Endothelial cell of umbilical vein (primary cell): ENCODE measurements around the gene GSX2. TPM values are rescaled to one million over a fixed set of nuclear protein-coding genes. Genes with fewer than 3 reads are reported as not detected.

ENCODE experiments used
- BruUV-seq: library from RNA; stranded (reverse); fragments of 400-500 nt; replicated peaks from 2 replicates; lab custom pipeline; 2021; lab: Mats Ljungman, UMichigan
- CTCF ChIA-PET: fragments of 300-600, 350-600 bp; sonication (Branson Sonifier 250); formaldehyde crosslinking; loops from one replicate; lab custom pipeline; 2021; ENCODE audit warnings: antibody characterized with exemption, inconsistent platforms; lab: Charles Lee
- POLR2A ChIA-PET: fragments of 300-600, 350-600 bp; sonication (Branson Sonifier 250); formaldehyde crosslinking; loops from one replicate; lab custom pipeline; 2021; ENCODE audit warnings: antibody characterized with exemption, inconsistent platforms; lab: Charles Lee
- DNase-seq: peaks from one replicate; pipeline ENCODE4 v3.0.0-alpha.2; 2011; ENCODE audit warnings: low read depth, low spot score
- FAIRE-seq: peaks from 2 replicates; lab custom pipeline; 2011; peaks lifted over from hg19 to GRCh38; lab: Jason Lieb, UNC
- H2AFZ ChIP-seq: 2 replicates; pipeline ENCODE4 v1.6.0; 2012; ENCODE audit warnings: low read depth, low read length, control low read depth, inconsistent platforms
- H3K27ac ChIP-seq: 2 replicates; pipeline ENCODE4 v1.5.1; 2011; ENCODE audit warnings: low read depth, mild to moderate bottlenecking, control low read depth, low read length, moderate library complexity; ENCODE audit not compliant: insufficient read depth
- H3K27me3 ChIP-seq, 2 experiments: 2 replicates each; pipeline versions ENCODE4 v1.6.0 to v1.6.1; 2011; ENCODE audit warnings: low read length in 2 of 2, mixed read lengths in 1 of 2; ENCODE audit not compliant: control insufficient read depth in 2 of 2, insufficient read depth in 2 of 2
- H3K36me3 ChIP-seq, 2 experiments: 2 replicates in 1 of 2; 3 replicates in 1 of 2; pipeline ENCODE4 v1.5.1; 2011; ENCODE audit warnings: low read length in 2 of 2, mild to moderate bottlenecking in 1 of 2, moderate library complexity in 1 of 2; ENCODE audit not compliant: control insufficient read depth in 2 of 2, insufficient read depth in 2 of 2; ENCODE audit errors: extremely low read depth in 1 of 2
- H3K4me1 ChIP-seq: 3 replicates; pipeline ENCODE4 v1.5.1; 2011; ENCODE audit warnings: mild to moderate bottlenecking, low read length; ENCODE audit not compliant: control insufficient read depth, insufficient read depth; ENCODE audit errors: extremely low read depth
- H3K4me2 ChIP-seq: 2 replicates; pipeline ENCODE4 v1.6.1; 2011; ENCODE audit warnings: low read length, control low read depth, mixed read lengths; ENCODE audit not compliant: insufficient read depth
- H3K4me3 ChIP-seq, 3 experiments: fragments of 200-600 bp in 1 of 3; sonication (generic), shearing (Covaris generic) in 1 of 3; replicated peaks in 1 of 3; 2 replicates each; pipeline ENCODE4 v1.5.1; 2011 to 2016; ENCODE audit warnings: control low read depth in 3 of 3, low read length in 3 of 3, mild to moderate bottlenecking in 2 of 3, inconsistent platforms in 1 of 3, low read depth in 1 of 3, moderate library complexity in 1 of 3; ENCODE audit not compliant: insufficient read depth in 1 of 3
- H3K79me2 ChIP-seq: 2 replicates; pipeline ENCODE4 v1.6.0; 2012; ENCODE audit warnings: low read length, inconsistent platforms; ENCODE audit not compliant: control insufficient read depth, insufficient read depth
- H3K9ac ChIP-seq: replicated peaks from 2 replicates; pipeline ENCODE3; 2011; ENCODE audit warnings: low read length, control low read depth; ENCODE audit not compliant: insufficient read depth; ENCODE audit errors: extremely low read depth
- H3K9me1 ChIP-seq: replicated peaks from 3 replicates; pipeline ENCODE4 v1.6.0; 2011; ENCODE audit warnings: mild to moderate bottlenecking, low read length; ENCODE audit not compliant: control insufficient read depth, insufficient read depth; ENCODE audit errors: extremely low read depth
- H3K9me3 ChIP-seq: replicated peaks from 2 replicates; pipeline ENCODE4 v1.5.1; 2012; ENCODE audit warnings: low read length, inconsistent platforms; ENCODE audit not compliant: control insufficient read depth, insufficient read depth
- H4K20me1 ChIP-seq: replicated peaks from 2 replicates; pipeline ENCODE3; 2011; ENCODE audit warnings: mild to moderate bottlenecking, low read length; ENCODE audit not compliant: control insufficient read depth, insufficient read depth; ENCODE audit errors: extremely low read depth
- EZH2 ChIP-seq: IDR thresholded peaks from 2 replicates; pipeline ENCODE4 v1.6.1; 2012; ENCODE audit warnings: borderline replicate concordance, low read depth, mild to moderate bottlenecking, moderate library complexity, low read length, inconsistent platforms; ENCODE audit not compliant: severe bottlenecking
- GATA2 ChIP-seq: IDR thresholded peaks from 2 replicates; pipeline ENCODE4 v1.7.0; 2011; ENCODE audit warnings: low read depth, mild to moderate bottlenecking, moderate library complexity, mixed read lengths, low read length; ENCODE audit not compliant: insufficient read length, insufficient read depth
- JUN ChIP-seq: IDR thresholded peaks from 2 replicates; pipeline ENCODE4 v1.6.1; 2011; ENCODE audit warnings: borderline replicate concordance, low read depth; ENCODE audit not compliant: insufficient read length, insufficient read depth
- MYC ChIP-seq: IDR thresholded peaks from one replicate; pipeline ENCODE4 v1.6.1; 2011; ENCODE audit warnings: mild to moderate bottlenecking, low read depth, low read length
- POLR2A ChIP-seq: IDR thresholded peaks from 2 replicates; pipeline ENCODE4 v1.6.1; 2012; ENCODE audit warnings: low read depth, mild to moderate bottlenecking, control low read depth, low read length
- POLR2AphosphoS5 ChIP-seq: IDR thresholded peaks from 2 replicates; pipeline ENCODE4 v1.6.1; 2012; ENCODE audit warnings: low read depth, mild to moderate bottlenecking, control low read depth, low read length, moderate library complexity; ENCODE audit not compliant: insufficient read depth
- dilution Hi-C: fragments of 300-500 bp; cut with MboI; formaldehyde crosslinking; loops from one replicate; pipeline ENCODE4 v1.15.0; 2019; ENCODE audit warnings: low sequenced_read_pairs; ENCODE audit not compliant: extremely low pct_ligation_motif_present
- intact Hi-C: fragments of 100-400 bp; cut with micrococcal nuclease; formaldehyde crosslinking; loops from one replicate; pipeline ENCODE4 v1.10.0; 2022
- polyA plus RNA-seq, 4 experiments: library from polyadenylated mRNA; depleted of rRNA in 3 of 4; stranded (reverse) in 3 of 4; unstranded in 1 of 4; fragments of >200 nt; gene quantifications; 2 replicates each; pipeline versions ENCODE4 v1.2.1 to v1.2.3, GENCODE V29; 2011 to 2012; ENCODE audit warnings: missing spikeins in 1 of 4
- total RNA-seq: library from RNA; stranded (reverse); gene quantifications from 2 replicates; pipeline ENCODE4 v1.2.3, GENCODE V29; 2021
- TF ChIP-seq, protein P1 (sequence below): IDR thresholded peaks from 2 replicates; pipeline ENCODE4 v1.6.1; 2011; ENCODE audit not compliant: insufficient read depth, insufficient read length
- TF ChIP-seq, protein P2 (sequence below), 2 donors: IDR thresholded peaks; 1 replicate in 1 of 2; 2 replicates in 1 of 2; pipeline ENCODE4 v1.5.1; 2011; ENCODE audit warnings: low read length in 2 of 2, mild to moderate bottlenecking in 2 of 2, moderate library complexity in 2 of 2, control low read depth in 1 of 2, inconsistent platforms in 1 of 2, low read depth in 1 of 2; ENCODE audit not compliant: insufficient read depth in 1 of 2; ENCODE audit errors: extremely low read depth in 1 of 2

GSX2 gene
- total and polyA plus RNA-seq, 2 donors (not counting 3 experiments of a cell fraction or from before 2014, with no cell fraction given), result not detected

DNA sequence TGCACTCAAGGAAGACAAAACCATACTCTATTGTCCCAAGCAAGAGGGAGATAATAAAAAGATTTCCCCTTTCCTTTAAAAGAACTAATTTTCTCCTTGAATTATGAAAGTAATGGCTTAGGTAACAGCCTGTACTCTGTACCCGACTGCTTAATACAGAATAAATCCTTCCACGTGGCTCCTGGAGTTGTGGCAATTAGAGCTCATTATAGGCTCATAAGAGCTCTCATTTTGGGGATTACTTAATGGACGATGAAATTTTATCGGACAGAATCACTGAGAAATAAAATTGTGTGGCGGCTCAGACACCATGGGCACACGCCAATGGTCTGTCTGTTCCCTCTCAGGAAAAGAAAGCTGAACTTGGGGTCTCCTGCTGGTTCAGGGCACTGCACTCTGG lies 2.8 kb upstream of the GSX2 start:
- no peak for TF ChIP-seq EZH2
- TF ChIP-seq, protein P1, sequence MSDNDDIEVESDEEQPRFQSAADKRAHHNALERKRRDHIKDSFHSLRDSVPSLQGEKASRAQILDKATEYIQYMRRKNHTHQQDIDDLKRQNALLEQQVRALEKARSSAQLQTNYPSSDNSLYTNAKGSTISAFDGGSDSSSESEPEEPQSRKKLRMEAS, result no peak
- TF ChIP-seq GATA2, result no peak
- TF ChIP-seq POLR2AphosphoS5, result no peak
- no peak for TF ChIP-seq POLR2A
- POLR2A ChIA-PET, result no interaction called here
- Histone ChIP-seq H3K79me2 (no peaks in the 10 kb centered on the region), H3K27me3 (peaks cover 73 to 87% of the 10 kb centered on the region in 2 experiments), H3K4me1 (peaks cover 23% of the 10 kb centered on the region), H3K36me3 (no peaks in the 10 kb centered on the region), H3K9me3 (no peaks in the 10 kb centered on the region), H3K27ac (no peak overlapping the region), H2AFZ (no peak overlapping the region), H3K4me3 (no peak overlapping the region), H3K9me1 (no peaks in the 10 kb centered on the region), H4K20me1 (no peaks in the 10 kb centered on the region), H3K9ac (no peak overlapping the region), H3K4me2 (no peak overlapping the region)
- FAIRE-seq (no peak), DNase-seq (no peak)
- intact Hi-C loops, result loop anchor here (5.0 kb wide), 1 partner anchor 80 kb away; no protein-coding TSS in a partner anchor
- no TSS peak for BruUV-seq
- dilution Hi-C loops, result no loop called here
- CTCF ChIA-PET, result interaction anchor here (1.5 kb wide), 1 partner anchor 167 kb away, joined by 5 read pairs; no protein-coding TSS in a partner anchor

DNA sequence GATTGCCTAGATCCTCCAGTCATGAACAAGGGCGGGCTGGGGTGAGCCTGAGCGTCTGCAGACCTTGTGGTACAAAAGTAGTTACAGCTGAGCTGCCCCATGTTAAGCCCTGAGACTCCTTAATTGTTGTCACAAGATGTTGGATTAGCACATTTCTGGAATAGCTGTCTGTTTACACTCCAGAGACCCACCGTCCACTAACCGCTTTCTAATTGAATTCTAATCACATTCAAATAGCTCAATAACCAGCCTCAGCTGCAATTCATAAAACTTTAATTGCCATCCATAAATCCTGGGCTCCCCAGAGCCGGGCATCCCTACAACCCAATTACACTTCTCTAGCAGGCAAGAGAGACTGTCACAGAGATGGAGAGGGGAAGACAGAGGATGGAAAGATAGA lies 1.6 kb upstream of the GSX2 start:
- no peaks in the 10 kb centered on the region for H3K9me1 ChIP-seq
- H3K4me3 ChIP-seq, result no peak overlapping the region
- no peak for FAIRE-seq
- no peaks in the 10 kb centered on the region for H3K36me3 ChIP-seq
- no peak for DNase-seq
- dilution Hi-C loops (no loop called here), intact Hi-C loops (loop anchor here (5.0 kb wide), 1 partner anchor 81 kb away; no protein-coding TSS in a partner anchor)
- TF ChIP-seq, protein P1, result no peak
- TF ChIP-seq GATA2 (no peak), MYC (no peak), POLR2A (no peak), JUN (no peak)
- TF ChIP-seq, protein P2, sequence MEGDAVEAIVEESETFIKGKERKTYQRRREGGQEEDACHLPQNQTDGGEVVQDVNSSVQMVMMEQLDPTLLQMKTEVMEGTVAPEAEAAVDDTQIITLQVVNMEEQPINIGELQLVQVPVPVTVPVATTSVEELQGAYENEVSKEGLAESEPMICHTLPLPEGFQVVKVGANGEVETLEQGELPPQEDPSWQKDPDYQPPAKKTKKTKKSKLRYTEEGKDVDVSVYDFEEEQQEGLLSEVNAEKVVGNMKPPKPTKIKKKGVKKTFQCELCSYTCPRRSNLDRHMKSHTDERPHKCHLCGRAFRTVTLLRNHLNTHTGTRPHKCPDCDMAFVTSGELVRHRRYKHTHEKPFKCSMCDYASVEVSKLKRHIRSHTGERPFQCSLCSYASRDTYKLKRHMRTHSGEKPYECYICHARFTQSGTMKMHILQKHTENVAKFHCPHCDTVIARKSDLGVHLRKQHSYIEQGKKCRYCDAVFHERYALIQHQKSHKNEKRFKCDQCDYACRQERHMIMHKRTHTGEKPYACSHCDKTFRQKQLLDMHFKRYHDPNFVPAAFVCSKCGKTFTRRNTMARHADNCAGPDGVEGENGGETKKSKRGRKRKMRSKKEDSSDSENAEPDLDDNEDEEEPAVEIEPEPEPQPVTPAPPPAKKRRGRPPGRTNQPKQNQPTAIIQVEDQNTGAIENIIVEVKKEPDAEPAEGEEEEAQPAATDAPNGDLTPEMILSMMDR (IDR thresholded peaks at IDR 0.05; ENCODE audit: extremely low read depth in 1 of 2, insufficient read depth in 1 of 2, low read depth in 1 of 2, low read length in 2 of 2), result no peak
- H3K79me2 ChIP-seq, result no peaks in the 10 kb centered on the region
- H3K9me3 ChIP-seq, result no peaks in the 10 kb centered on the region
- POLR2A ChIA-PET, result no interaction called here
- H3K9ac ChIP-seq, result no peak overlapping the region
- peaks cover 22% of the 10 kb centered on the region for H3K4me1 ChIP-seq
- CTCF ChIA-PET, result interaction anchor here (1.6 to 2.2 kb wide), 2 partner anchors 13 to 135 kb away, joined by 4 to 7 read pairs; no protein-coding TSS in a partner anchor
- no peak overlapping the region for H3K27ac ChIP-seq
- H2AFZ ChIP-seq, result no peak overlapping the region
- BruUV-seq, result no TSS peak
- no peaks in the 10 kb centered on the region for H4K20me1 ChIP-seq
- peaks cover 77 to 90% of the 10 kb centered on the region in 2 experiments for H3K27me3 ChIP-seq
- no peak overlapping the region for H3K4me2 ChIP-seq
